GM23338 (cell line): ENCODE results near the gene TCF7L1. TPM values are rescaled to one million over a fixed set of nuclear protein-coding genes. Genes with fewer than 3 reads are reported as not detected.

ENCODE experiments used
- ATAC-seq: fragments of 200-7000 bp; cut with Tn5 transposase; 3 replicates; pipeline ENCODE4 v1.9.1; 2020
- DNase-seq: peaks from one replicate; pipeline ENCODE4 v3.0.0-alpha.2; 2015; ENCODE audit warnings: low spot score
- H2AFZ ChIP-seq: fragments of 200-600 bp; sonication (generic); 2 replicates; pipeline ENCODE4 v1.8.0; 2016; ENCODE audit warnings: antibody characterized with exemption, mild to moderate bottlenecking, moderate library complexity
- H3F3A ChIP-seq: fragments of 200-600 bp; sonication (generic); replicated peaks from 2 replicates; pipeline ENCODE4 v1.8.0; 2017; ENCODE audit warnings: antibody characterized with exemption, mixed run types, low read depth
- H3K27ac ChIP-seq: fragments of 200-600 bp; sonication (generic); 2 replicates; pipeline ENCODE4 v1.6.1; 2016; ENCODE audit warnings: low read depth
- H3K27me3 ChIP-seq: fragments of 200-600 bp; sonication (generic); 2 replicates; pipeline ENCODE4 v1.8.0; 2016; ENCODE audit warnings: mild to moderate bottlenecking, mixed run types, moderate library complexity; ENCODE audit not compliant: insufficient read depth
- H3K36me3 ChIP-seq: fragments of 200-600 bp; sonication (generic); 2 replicates; pipeline ENCODE4 v1.8.0; 2016; ENCODE audit warnings: mild to moderate bottlenecking; ENCODE audit not compliant: insufficient read depth
- H3K4me1 ChIP-seq: fragments of 200-600 bp; sonication (generic); 2 replicates; pipeline ENCODE4 v1.8.0; 2016; ENCODE audit warnings: mild to moderate bottlenecking, moderate library complexity; ENCODE audit not compliant: insufficient read depth
- H3K4me2 ChIP-seq: fragments of 200-600 bp; sonication (generic); 2 replicates; pipeline ENCODE4 v1.7.1; 2017; ENCODE audit warnings: mixed run types
- H3K4me3 ChIP-seq: fragments of 200-600 bp; sonication (generic); 2 replicates; pipeline ENCODE4 v1.6.1; 2016; ENCODE audit warnings: mixed run types
- H3K79me2 ChIP-seq: fragments of 200-600 bp; sonication (generic); replicated peaks from 2 replicates; pipeline ENCODE4 v1.8.0; 2017; ENCODE audit warnings: mild to moderate bottlenecking; ENCODE audit not compliant: insufficient read depth
- H3K9me2 ChIP-seq: fragments of 200-600 bp; sonication (generic); 2 replicates; pipeline ENCODE4 v1.8.0; 2017; ENCODE audit not compliant: insufficient read depth
- H4K20me1 ChIP-seq: fragments of 200-600 bp; sonication (generic); replicated peaks from 2 replicates; pipeline ENCODE4 v1.8.0; 2017; ENCODE audit warnings: mild to moderate bottlenecking; ENCODE audit not compliant: insufficient read depth
- H3K27ac Mint-ChIP-seq: 2 replicates; pipeline ENCODE4 v1.8.0; 2020; ENCODE audit warnings: inconsistent platforms, mild to moderate bottlenecking, moderate library complexity, mixed read lengths
- H3K27me3 Mint-ChIP-seq: 3 replicates; pipeline ENCODE4 v1.8.0; 2022; ENCODE audit warnings: low read depth, mild to moderate bottlenecking, moderate library complexity, mixed read lengths, inconsistent platforms; ENCODE audit not compliant: insufficient read depth, poor library complexity
- H3K36me3 Mint-ChIP-seq: 3 replicates; pipeline ENCODE4 v1.8.0; 2021; ENCODE audit warnings: low read depth, mild to moderate bottlenecking, inconsistent platforms, moderate library complexity, mixed read lengths
- H3K4me1 Mint-ChIP-seq: 3 replicates; pipeline ENCODE4 v1.8.0; 2020; ENCODE audit warnings: mild to moderate bottlenecking, inconsistent platforms, mixed read lengths
- H3K4me3 Mint-ChIP-seq: 3 replicates; pipeline ENCODE4 v1.8.0; 2021; ENCODE audit warnings: moderate library complexity, mild to moderate bottlenecking, inconsistent platforms, mixed read lengths
- H3K9me3 Mint-ChIP-seq: 3 replicates; pipeline ENCODE4 v1.8.0; 2020; ENCODE audit warnings: moderate library complexity, mild to moderate bottlenecking, inconsistent platforms, mixed read lengths
- CREB1 ChIP-seq: fragments of 250-450 bp; sonication (Bioruptor Pico); IDR thresholded peaks from 2 replicates; pipeline ENCODE4 v1.5.0; 2020; ENCODE audit warnings: low read depth, mild to moderate bottlenecking, moderate library complexity
- STAT1 ChIP-seq: IDR thresholded peaks from one replicate; pipeline ENCODE4 v1.6.1; 2016; ENCODE audit warnings: antibody characterized with exemption; ENCODE audit not compliant: unreplicated experiment
- ZNF331 ChIP-seq: fragments of 250-450 bp; sonication (Bioruptor Pico); IDR thresholded peaks from 2 replicates; pipeline ENCODE4 v1.5.0; 2020; ENCODE audit warnings: low read depth, mild to moderate bottlenecking, moderate library complexity
- polyA plus RNA-seq: library from polyadenylated mRNA; unstranded; fragments of >200 nt; fragmentation: Nextera tagmentation; extraction: Ambion mirVana; gene quantifications from 2 replicates; pipeline ENCODE4 v1.2.1, GENCODE V29; 2016
- total RNA-seq: library from RNA; depleted of rRNA; stranded (reverse); fragments of >200 nt; shearing (Covaris generic); gene quantifications from 2 replicates; pipeline ENCODE4 v1.2.3, GENCODE V29; 2014
- TF ChIP-seq, protein P1 (sequence below): IDR thresholded peaks from 2 replicates; pipeline ENCODE4 v1.6.1; 2016; ENCODE audit warnings: antibody characterized with exemption
- TF ChIP-seq, protein P2 (sequence below): fragments of 250-450 bp; sonication (Bioruptor Pico); IDR thresholded peaks from 2 replicates; pipeline ENCODE4 v1.5.0; 2020; ENCODE audit warnings: mild to moderate bottlenecking, moderate library complexity

Gene TCF7L1
- total and polyA plus RNA-seq, 2 experiments from 2014 or later: 47.3 to 101 TPM

DNA sequence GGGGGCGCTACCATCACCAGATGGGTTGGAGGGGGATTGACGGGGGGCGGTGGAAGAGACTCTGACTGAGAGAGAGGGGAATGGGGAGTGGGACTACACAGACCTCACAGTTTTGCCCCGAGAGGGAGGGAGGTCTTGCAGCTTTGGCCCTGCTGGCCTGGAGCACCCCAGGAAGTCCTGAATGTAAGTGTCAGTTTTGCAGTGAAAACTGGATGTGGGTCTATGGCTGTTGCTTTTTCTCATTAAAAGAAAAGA is 2.4 kb downstream of the TCF7L1 start:
- Mint-ChIP-seq H3K36me3 (peaks cover 63% of the 10 kb centered on the region), H3K9me3 (no peaks in the 10 kb centered on the region), H3K4me3 (peak overlapping the region; percentile 81), H3K27ac (peak overlapping the region; percentile 98), H3K4me1 (peaks cover 65% of the 10 kb centered on the region), H3K27me3 (peaks cover 19% of the 10 kb centered on the region)
- Histone ChIP-seq H4K20me1 (peaks cover 52% of the 10 kb centered on the region), H3K27me3 (0 out of 2 replicates have a peak, but pooled peaks cover 4% of the 10 kb centered on the region), H3K27ac (peak overlapping the region; percentile 100), H3F3A (peaks cover 6% of the 10 kb centered on the region), H2AFZ (no peak overlapping the region), H3K4me2 (peak overlapping the region; percentile 99), H3K36me3 (peaks cover 24% of the 10 kb centered on the region; the same call in 1 of the 2 replicates), H3K9me2 (no peaks in the 10 kb centered on the region), H3K4me3 (peak overlapping the region; percentile 91), H3K4me1 (peaks cover 63% of the 10 kb centered on the region), H3K79me2 (peaks cover 74% of the 10 kb centered on the region)
- peak; percentile 65 for DNase-seq
- ATAC-seq: peak; percentile 0; the same call in 2 of the 3 replicates
- TF ChIP-seq ZNF331 (no peak), STAT1 (no peak)
- TF ChIP-seq, protein P1, sequence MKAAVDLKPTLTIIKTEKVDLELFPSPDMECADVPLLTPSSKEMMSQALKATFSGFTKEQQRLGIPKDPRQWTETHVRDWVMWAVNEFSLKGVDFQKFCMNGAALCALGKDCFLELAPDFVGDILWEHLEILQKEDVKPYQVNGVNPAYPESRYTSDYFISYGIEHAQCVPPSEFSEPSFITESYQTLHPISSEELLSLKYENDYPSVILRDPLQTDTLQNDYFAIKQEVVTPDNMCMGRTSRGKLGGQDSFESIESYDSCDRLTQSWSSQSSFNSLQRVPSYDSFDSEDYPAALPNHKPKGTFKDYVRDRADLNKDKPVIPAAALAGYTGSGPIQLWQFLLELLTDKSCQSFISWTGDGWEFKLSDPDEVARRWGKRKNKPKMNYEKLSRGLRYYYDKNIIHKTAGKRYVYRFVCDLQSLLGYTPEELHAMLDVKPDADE: no peak
- TF ChIP-seq, protein P2, sequence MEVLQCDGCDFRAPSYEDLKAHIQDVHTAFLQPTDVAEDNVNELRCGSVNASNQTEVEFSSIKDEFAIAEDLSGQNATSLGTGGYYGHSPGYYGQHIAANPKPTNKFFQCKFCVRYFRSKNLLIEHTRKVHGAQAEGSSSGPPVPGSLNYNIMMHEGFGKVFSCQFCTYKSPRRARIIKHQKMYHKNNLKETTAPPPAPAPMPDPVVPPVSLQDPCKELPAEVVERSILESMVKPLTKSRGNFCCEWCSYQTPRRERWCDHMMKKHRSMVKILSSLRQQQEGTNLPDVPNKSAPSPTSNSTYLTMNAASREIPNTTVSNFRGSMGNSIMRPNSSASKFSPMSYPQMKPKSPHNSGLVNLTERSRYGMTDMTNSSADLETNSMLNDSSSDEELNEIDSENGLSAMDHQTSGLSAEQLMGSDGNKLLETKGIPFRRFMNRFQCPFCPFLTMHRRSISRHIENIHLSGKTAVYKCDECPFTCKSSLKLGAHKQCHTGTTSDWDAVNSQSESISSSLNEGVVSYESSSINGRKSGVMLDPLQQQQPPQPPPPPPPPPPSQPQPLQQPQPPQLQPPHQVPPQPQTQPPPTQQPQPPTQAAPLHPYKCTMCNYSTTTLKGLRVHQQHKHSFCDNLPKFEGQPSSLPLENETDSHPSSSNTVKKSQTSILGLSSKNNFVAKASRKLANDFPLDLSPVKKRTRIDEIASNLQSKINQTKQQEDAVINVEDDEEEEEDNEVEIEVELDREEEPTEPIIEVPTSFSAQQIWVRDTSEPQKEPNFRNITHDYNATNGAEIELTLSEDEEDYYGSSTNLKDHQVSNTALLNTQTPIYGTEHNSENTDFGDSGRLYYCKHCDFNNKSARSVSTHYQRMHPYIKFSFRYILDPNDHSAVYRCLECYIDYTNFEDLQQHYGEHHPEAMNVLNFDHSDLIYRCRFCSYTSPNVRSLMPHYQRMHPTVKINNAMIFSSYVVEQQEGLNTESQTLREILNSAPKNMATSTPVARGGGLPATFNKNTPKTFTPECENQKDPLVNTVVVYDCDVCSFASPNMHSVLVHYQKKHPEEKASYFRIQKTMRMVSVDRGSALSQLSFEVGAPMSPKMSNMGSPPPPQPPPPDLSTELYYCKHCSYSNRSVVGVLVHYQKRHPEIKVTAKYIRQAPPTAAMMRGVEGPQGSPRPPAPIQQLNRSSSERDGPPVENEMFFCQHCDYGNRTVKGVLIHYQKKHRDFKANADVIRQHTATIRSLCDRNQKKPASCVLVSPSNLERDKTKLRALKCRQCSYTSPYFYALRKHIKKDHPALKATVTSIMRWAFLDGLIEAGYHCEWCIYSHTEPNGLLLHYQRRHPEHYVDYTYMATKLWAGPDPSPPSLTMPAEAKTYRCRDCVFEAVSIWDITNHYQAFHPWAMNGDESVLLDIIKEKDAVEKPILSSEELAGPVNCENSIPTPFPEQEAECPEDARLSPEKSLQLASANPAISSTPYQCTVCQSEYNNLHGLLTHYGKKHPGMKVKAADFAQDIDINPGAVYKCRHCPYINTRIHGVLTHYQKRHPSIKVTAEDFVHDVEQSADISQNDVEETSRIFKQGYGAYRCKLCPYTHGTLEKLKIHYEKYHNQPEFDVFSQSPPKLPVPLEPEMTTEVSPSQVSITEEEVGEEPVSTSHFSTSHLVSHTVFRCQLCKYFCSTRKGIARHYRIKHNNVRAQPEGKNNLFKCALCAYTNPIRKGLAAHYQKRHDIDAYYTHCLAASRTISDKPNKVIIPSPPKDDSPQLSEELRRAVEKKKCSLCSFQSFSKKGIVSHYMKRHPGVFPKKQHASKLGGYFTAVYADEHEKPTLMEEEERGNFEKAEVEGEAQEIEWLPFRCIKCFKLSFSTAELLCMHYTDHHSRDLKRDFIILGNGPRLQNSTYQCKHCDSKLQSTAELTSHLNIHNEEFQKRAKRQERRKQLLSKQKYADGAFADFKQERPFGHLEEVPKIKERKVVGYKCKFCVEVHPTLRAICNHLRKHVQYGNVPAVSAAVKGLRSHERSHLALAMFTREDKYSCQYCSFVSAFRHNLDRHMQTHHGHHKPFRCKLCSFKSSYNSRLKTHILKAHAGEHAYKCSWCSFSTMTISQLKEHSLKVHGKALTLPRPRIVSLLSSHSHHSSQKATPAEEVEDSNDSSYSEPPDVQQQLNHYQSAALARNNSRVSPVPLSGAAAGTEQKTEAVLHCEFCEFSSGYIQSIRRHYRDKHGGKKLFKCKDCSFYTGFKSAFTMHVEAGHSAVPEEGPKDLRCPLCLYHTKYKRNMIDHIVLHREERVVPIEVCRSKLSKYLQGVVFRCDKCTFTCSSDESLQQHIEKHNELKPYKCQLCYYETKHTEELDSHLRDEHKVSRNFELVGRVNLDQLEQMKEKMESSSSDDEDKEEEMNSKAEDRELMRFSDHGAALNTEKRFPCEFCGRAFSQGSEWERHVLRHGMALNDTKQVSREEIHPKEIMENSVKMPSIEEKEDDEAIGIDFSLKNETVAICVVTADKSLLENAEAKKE (CRISPR knock-in tag): no peak

DNA sequence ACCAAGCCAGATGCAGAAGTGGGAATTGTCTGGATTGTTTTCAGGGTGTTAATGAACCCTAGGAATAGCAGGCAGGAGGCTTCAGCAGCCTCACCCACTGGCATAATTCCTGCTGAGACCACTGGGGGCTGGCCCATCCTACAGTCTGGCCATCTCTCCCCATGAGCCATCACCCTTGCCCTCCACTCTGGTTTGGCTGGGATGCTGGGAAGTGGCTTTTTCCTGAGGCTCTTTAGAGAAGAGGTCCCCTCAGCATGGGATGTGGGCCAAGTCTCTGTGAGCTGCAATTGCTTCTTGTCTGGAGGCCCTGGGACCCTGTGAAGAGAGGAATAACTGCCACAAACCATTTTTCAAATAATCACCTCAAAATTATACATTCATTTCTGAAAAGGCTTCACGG is 4.0 kb downstream of the TCF7L1 start:
- no peaks in the 10 kb centered on the region for H3K9me2 ChIP-seq
- peaks cover 36% of the 10 kb centered on the region for H3K36me3 ChIP-seq
- peaks cover 88% of the 10 kb centered on the region for H3K79me2 ChIP-seq
- peaks cover 68% of the 10 kb centered on the region for H3K4me1 ChIP-seq
- H4K20me1 ChIP-seq: peaks cover 67% of the 10 kb centered on the region
- Mint-ChIP-seq H3K27me3 (peaks cover 19% of the 10 kb centered on the region), H3K4me3 (peak overlapping the region; percentile 81), H3K27ac (no peak overlapping the region), H3K36me3 (peaks cover 77% of the 10 kb centered on the region), H3K9me3 (no peaks in the 10 kb centered on the region; the same call in 2 of the 3 replicates), H3K4me1 (peaks cover 67% of the 10 kb centered on the region)
- H3F3A ChIP-seq: peaks cover 6% of the 10 kb centered on the region
- no peak overlapping the region for H2AFZ ChIP-seq
- ATAC-seq: no peak
- H3K27me3 ChIP-seq: no peaks in the 10 kb centered on the region
- no peak overlapping the region for H3K27ac ChIP-seq
- H3K4me3 ChIP-seq: peak overlapping the region; percentile 91
- no peak for DNase-seq
- peak overlapping the region; percentile 99 for H3K4me2 ChIP-seq
- TF ChIP-seq, protein P2 (CRISPR knock-in tag): no peak
- TF ChIP-seq CREB1: no peak
- TF ChIP-seq ZNF331: no peak
